Loucy (cell line): ENCODE results near the gene FAT4.

ENCODE experiments used
- H2AFZ ChIP-seq: fragments of 200-600 bp; sonication (generic); 2 replicates; pipeline ENCODE4 v1.6.0; 2016; ENCODE audit warnings: antibody characterized with exemption, mild to moderate bottlenecking, low read length, moderate library complexity
- H3F3A ChIP-seq: fragments of 200-600 bp; 2 replicates; pipeline ENCODE4 v1.6.0; 2016; ENCODE audit warnings: antibody characterized with exemption, low read depth, mild to moderate bottlenecking
- H3K27me3 ChIP-seq: fragments of 200-600 bp; sonication (generic); 2 replicates; pipeline ENCODE4 v1.6.1; 2014; ENCODE audit warnings: low read length, mild to moderate bottlenecking; ENCODE audit not compliant: insufficient read depth, poor library complexity, severe bottlenecking
- H3K36me3 ChIP-seq: fragments of 200-600 bp; sonication (generic); 2 replicates; pipeline ENCODE4 v1.6.1; 2016; ENCODE audit warnings: low read length; ENCODE audit not compliant: insufficient read depth
- H3K4me1 ChIP-seq: fragments of 200-600 bp; sonication (generic); 2 replicates; pipeline ENCODE4 v1.5.1; 2014; ENCODE audit warnings: low read length, mild to moderate bottlenecking; ENCODE audit not compliant: insufficient read depth, poor library complexity, severe bottlenecking
- H3K4me2 ChIP-seq: fragments of 200-600 bp; sonication (generic); 2 replicates; pipeline ENCODE4 v1.6.0; 2014; ENCODE audit warnings: antibody characterized with exemption, low read length, low read depth, mild to moderate bottlenecking; ENCODE audit not compliant: poor library complexity, severe bottlenecking
- H3K4me3 ChIP-seq: fragments of 200-600 bp; sonication (generic); 2 replicates; pipeline ENCODE4 v1.5.1; 2014; ENCODE audit warnings: low read length, mild to moderate bottlenecking, mixed read lengths; ENCODE audit not compliant: poor library complexity, severe bottlenecking
- H3K79me2 ChIP-seq: fragments of 200-600 bp; sonication (generic); 2 replicates; pipeline ENCODE4 v1.6.1; 2014; ENCODE audit warnings: low read length; ENCODE audit not compliant: insufficient read depth
- H3K9ac ChIP-seq: fragments of 200-600 bp; sonication (generic); 2 replicates; pipeline ENCODE4 v1.6.0; 2014; ENCODE audit warnings: mild to moderate bottlenecking, low read depth, low read length, moderate library complexity; ENCODE audit not compliant: poor library complexity, severe bottlenecking
- H3K9me2 ChIP-seq: fragments of 200-600 bp; sonication (generic); replicated peaks from 2 replicates; pipeline ENCODE4 v1.6.1; 2016; ENCODE audit warnings: low read depth, low read length, mixed read lengths
- H3K9me3 ChIP-seq: fragments of 200-600 bp; sonication (generic); 2 replicates; pipeline ENCODE4 v1.6.1; 2014; ENCODE audit warnings: mild to moderate bottlenecking, antibody characterized with exemption, low read length, low read depth; ENCODE audit not compliant: insufficient read depth
- H4K20me1 ChIP-seq: fragments of 200-600 bp; sonication (generic); 2 replicates; pipeline ENCODE4 v1.6.0; 2014; ENCODE audit warnings: antibody characterized with exemption, low read length, mild to moderate bottlenecking; ENCODE audit not compliant: insufficient read depth, poor library complexity, severe bottlenecking
- CTCF ChIP-seq: fragments of 200-600 bp; sonication (generic); conservative IDR thresholded peaks from 2 replicates; pipeline ENCODE4 v1.5.1; 2014; ENCODE audit warnings: mild to moderate bottlenecking, antibody characterized with exemption, low read length
- EZH2phosphoT487 ChIP-seq: fragments of 200-600 bp; IDR thresholded peaks from 2 replicates; pipeline ENCODE4 v1.6.1; 2018; ENCODE audit warnings: antibody characterized with exemption, mild to moderate bottlenecking, moderate library complexity, borderline replicate concordance

The FAT4 gene

GRCh38 chr4:125303821-125304220, 10.9 kb upstream of the FAT4 start:
- Histone ChIP-seq H3K4me3 (no peak overlapping the region), H3K9me3 (no peaks in the 10 kb centered on the region)
- no peak for TF ChIP-seq CTCF
- TF ChIP-seq EZH2phosphoT487: no peak

GRCh38 chr4:125306112-125306511, 8.6 kb upstream of the FAT4 start:
- Histone ChIP-seq H2AFZ (no peak overlapping the region), H3K36me3 (no peaks in the 10 kb centered on the region), H3K4me1 (no peaks in the 10 kb centered on the region), H3K9me2 (no peaks in the 10 kb centered on the region), H3K4me2 (no peak overlapping the region), H3K79me2 (no peaks in the 10 kb centered on the region), H3K9ac (no peak overlapping the region), H4K20me1 (no peaks in the 10 kb centered on the region), H3K9me3 (no peaks in the 10 kb centered on the region), H3F3A (no peaks in the 10 kb centered on the region), H3K27me3 (no peaks in the 10 kb centered on the region), H3K4me3 (no peak overlapping the region)
- TF ChIP-seq EZH2phosphoT487 (no peak), CTCF (no peak)

More at GRCh38 chr4:125303821-125304220, 10.9 kb upstream of the FAT4 start:
- no peak overlapping the region for H3K4me2 ChIP-seq
- no peaks in the 10 kb centered on the region for H3K27me3 ChIP-seq
- H3K9ac ChIP-seq: no peak overlapping the region
- H3K79me2 ChIP-seq: no peaks in the 10 kb centered on the region
- no peaks in the 10 kb centered on the region for H3K4me1 ChIP-seq
- H2AFZ ChIP-seq: no peak overlapping the region
- H3F3A ChIP-seq: no peaks in the 10 kb centered on the region
- no peaks in the 10 kb centered on the region for H3K9me2 ChIP-seq
- H4K20me1 ChIP-seq: no peaks in the 10 kb centered on the region
- no peaks in the 10 kb centered on the region for H3K36me3 ChIP-seq

GRCh38 chr4:125306533-125306932, 8.2 kb upstream of the FAT4 start:
- TF ChIP-seq CTCF: no peak
- no peak for TF ChIP-seq EZH2phosphoT487
- Histone ChIP-seq H2AFZ (no peak overlapping the region), H3K9me3 (no peaks in the 10 kb centered on the region), H3K9ac (no peak overlapping the region), H3K79me2 (no peaks in the 10 kb centered on the region), H3F3A (no peaks in the 10 kb centered on the region), H3K4me3 (no peak overlapping the region), H4K20me1 (no peaks in the 10 kb centered on the region), H3K9me2 (no peaks in the 10 kb centered on the region), H3K27me3 (no peaks in the 10 kb centered on the region), H3K4me2 (no peak overlapping the region), H3K4me1 (no peaks in the 10 kb centered on the region), H3K36me3 (no peaks in the 10 kb centered on the region)
